Heart left ventricle (tissue), 16 donors: ENCODE results near the gene ROCK2. TPM values are rescaled to one million over a fixed set of nuclear protein-coding genes. Genes with fewer than 3 reads are reported as not detected.
A peak's percentile ranks its signal among the peaks of the same experiment; 100 is the strongest.
"Not testable (repeated sequence)": the region's sequence is repeated elsewhere in the genome, so short reads cannot be mapped to it uniquely, and the experiment has no call there.

Source experiments
- ATAC-seq, 4 donors: fragments of 200-7000 bp; cut with Tn5 transposase; one replicate each; pipeline ENCODE4 v1.9.1; 2020 to 2022; ENCODE audit warnings: moderate library complexity in 4 of 4, mild to moderate bottlenecking in 3 of 4, moderate number of reproducible peaks in 1 of 4
- DNase-seq, 5 donors: peaks; one replicate each; pipeline ENCODE4 v3.0.0-alpha.2; 2020
- H3K27ac ChIP-seq, 12 donors: fragments of 200-600 bp; sonication (generic) in 4 of 12; one replicate each; pipeline versions ENCODE4 v1.5.0 to v1.8.0; 2016 to 2022; ENCODE audit warnings: mild to moderate bottlenecking in 2 of 12
- H3K27me3 ChIP-seq, 9 donors: fragments of 200-600 bp; sonication (generic) in 2 of 9; one replicate each; pipeline versions ENCODE4 v1.5.1 to v1.8.0; 2016 to 2022; ENCODE audit warnings: mild to moderate bottlenecking in 3 of 9
- H3K36me3 ChIP-seq, 9 donors: fragments of 200-600 bp; sonication (generic) in 2 of 9; one replicate each; pipeline versions ENCODE4 v1.5.0 to v1.8.0; 2018 to 2022; ENCODE audit warnings: mild to moderate bottlenecking in 2 of 9
- H3K4me1 ChIP-seq, 12 donors: fragments of 200-600 bp; sonication (generic) in 4 of 12; one replicate each; pipeline versions ENCODE4 v1.5.0 to v1.8.0; 2016 to 2022; ENCODE audit warnings: mild to moderate bottlenecking in 3 of 12
- H3K4me3 ChIP-seq, 12 donors: fragments of 200-600 bp; sonication (generic) in 4 of 12; one replicate each; pipeline versions ENCODE4 v1.5.0 to v1.8.0; 2017 to 2022; ENCODE audit warnings: mild to moderate bottlenecking in 9 of 12, moderate library complexity in 4 of 12
- H3K9me3 ChIP-seq, 12 donors: fragments of 200-600 bp; sonication (generic) in 4 of 12; one replicate each; pipeline versions ENCODE4 v1.5.0 to v1.8.0; 2016 to 2022; ENCODE audit warnings: mild to moderate bottlenecking in 1 of 12
- CTCF ChIP-seq, 12 donors: fragments of 200-600 bp; sonication (generic) in 4 of 12; IDR thresholded peaks; one replicate each; pipeline versions ENCODE4 v1.5.0 to v1.8.0; 2018 to 2022; ENCODE audit warnings: antibody characterized with exemption in 12 of 12, mild to moderate bottlenecking in 5 of 12
- POLR2A ChIP-seq, 2 donors: fragments of 450-650 bp; IDR thresholded peaks; one replicate each; pipeline ENCODE4 v1.6.1; 2017; ENCODE audit warnings: antibody characterized with exemption in 2 of 2, mild to moderate bottlenecking in 2 of 2, moderate library complexity in 2 of 2
- WGBS, 4 donors: extraction: QIAGEN DNeasy Blood & Tissue Kit in 2 of 4; methylation state at CpG; one replicate each; pipeline versions ENCODE4 v1.1.5 to v1.1.7; 2013 to 2018; 5-methylcytosine and 5-hydroxymethylcytosine counted together
- intact Hi-C, 10 donors: fragments of 100-400 bp; cut with DNase I; formaldehyde crosslinking; loops; one replicate each; pipeline versions ENCODE4 v1.11.1 to v1.14.2; 2022
- polyA plus RNA-seq, 2 donors: library from polyadenylated mRNA; stranded (reverse); fragments of 200-250 nt; gene quantifications; one replicate each; pipeline ENCODE4 v1.2.3, GENCODE V29; 2013
- total RNA-seq, 9 donors: library from RNA; depleted of rRNA in 2 of 9; stranded (reverse); fragments of >200 nt in 2 of 9; fragmentation: NEBNext Ultra II Directional in 3 of 9; extraction: Animal tissue kit (Norgen Biotek cat#: 25700) in 3 of 9; gene quantifications; one replicate each; pipeline versions ENCODE4 v1.1.0 to v1.2.4, GENCODE V29; 2016 to 2023
- donor health status: ischemic (EF 13 %, LVEDD 7.1; RV severe dilation, severe dysfunction).
- donor health status: healthy with polysubstance abuse.
- donor health status: DM: no; HTN: yes; CAD: no.
- donor health status: DM: no; HTN: no; CAD: no.
- donor health status: ischemic (EF 25% LVEDD 6.9; RV normal size, moderate dysfunction).
- donor health status: ischemic (EF 25% LVEDD 5.7; RV mildly dilated, moderate dysfunction).
- donor health status: healthy.
- donor health status: DM: yes; HTN: yes; CAD: no.
- donor health status: ischemic (EF 35%, LVEDD 5.7; RV mildly dilated, moderate dysfunction).
- donor health status: nonischemic (EF 11% LVEDD 7.7; RV severe dilation, severe dysfunction).
- donor health status: DM: yes; HTN: yes; CAD: no.
- donor health status: PGD.
- donor health status: ischemic (EF 29% LVEDD 5.4; RV normal size, mild dysfunction).
- donor health status: nonischemic (EF 23%, LVEDD 6.1; RV moderate dilation, normal function).

ROCK2 gene
- total and polyA plus RNA-seq, 11 donors = 6.1 to 44.3 (median 38.0) TPM

- no peak overlapping the region for H3K4me3 ChIP-seq
- intact Hi-C loops = loop anchor here in 7 of 10 donors (2.0 to 10.0 kb wide), 5 partner anchors 105 to 348 kb away; partner anchors contain the start of gene ROCK2 (in 4 of the 7)
- TF ChIP-seq POLR2A (IDR thresholded peaks at IDR 0.05) (no peak), CTCF (IDR thresholded peaks at IDR 0.05) (no peak)
- ATAC-seq (no peak), DNase-seq (no peak)
- H3K4me1 ChIP-seq = peaks cover 0 to 26% (median 12%) of the 10 kb centered on the region in 12 donors
- H3K9me3 ChIP-seq = no peaks in the 10 kb centered on the region
- peaks cover 0 to 9% (median 0%) of the 10 kb centered on the region in 9 donors for H3K36me3 ChIP-seq
- no peak overlapping the region for H3K27ac ChIP-seq
- 83 to 93% (median 86%) methylated on average over 2 of the region's 2 CpGs for WGBS, 4 donors
- H3K27me3 ChIP-seq = no peaks in the 10 kb centered on the region
Measured at GRCh38 chr2:11237122-11237521, 107.3 kb downstream of the ROCK2 start.

DNA sequence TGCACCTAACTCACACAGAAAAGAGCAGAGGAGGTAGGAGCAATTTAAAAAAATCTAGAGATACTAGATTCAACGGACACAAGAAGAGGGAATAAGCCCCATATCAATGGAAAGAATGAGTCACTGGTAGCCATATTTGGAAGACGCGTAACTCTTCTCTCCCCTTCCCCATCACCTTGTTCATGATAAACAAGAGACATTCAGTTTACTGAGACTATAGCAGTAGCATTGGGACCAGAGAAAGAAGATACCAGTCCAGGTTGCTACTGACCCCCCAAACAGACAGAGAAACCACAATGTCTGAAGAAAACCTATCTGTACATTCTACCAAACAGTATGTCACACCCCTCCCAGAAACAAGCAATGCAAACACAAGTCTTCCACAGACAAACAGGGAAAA, 108.1 kb downstream of the ROCK2 start:
- H3K4me1 ChIP-seq = peaks cover 0 to 26% (median 12%) of the 10 kb centered on the region in 12 donors
- ATAC-seq (no peak), DNase-seq (no peak)
- intact Hi-C loops = loop anchor here in 7 of 10 donors (2.0 to 10.0 kb wide), 5 partner anchors 106 to 348 kb away; partner anchors contain the start of gene ROCK2 (in 4 of the 7)
- TF ChIP-seq CTCF (IDR thresholded peaks at IDR 0.05) = no peak
- TF ChIP-seq POLR2A (IDR thresholded peaks at IDR 0.05) = no peak
- no peak overlapping the region for H3K4me3 ChIP-seq
- H3K36me3 ChIP-seq = peaks cover 0 to 9% (median 0%) of the 10 kb centered on the region in 9 donors
- no peak overlapping the region for H3K27ac ChIP-seq
- H3K9me3 ChIP-seq = no peaks in the 10 kb centered on the region
- 64 to 81% (median 74%) methylated on average over 3 of the region's 3 CpGs for WGBS, 4 donors
- no peaks in the 10 kb centered on the region for H3K27me3 ChIP-seq

GRCh38 chr2:11235583-11235982, 108.9 kb downstream of the ROCK2 start:
- Histone ChIP-seq H3K36me3 (peaks cover 0 to 9% (median 0%) of the 10 kb centered on the region in 9 donors), H3K4me3 (no peak overlapping the region), H3K27ac (no peak overlapping the region), H3K9me3 (no peaks in the 10 kb centered on the region), H3K27me3 (no peaks in the 10 kb centered on the region), H3K4me1 (peaks cover 0 to 26% (median 12%) of the 10 kb centered on the region in 12 donors)
- TF ChIP-seq CTCF (IDR thresholded peaks at IDR 0.05) = no peak
- no peak for TF ChIP-seq POLR2A (IDR thresholded peaks at IDR 0.05)
- ATAC-seq (no peak), DNase-seq (no peak)
- 10 to 24% (median 18%) methylated on average over 2 of the region's 2 CpGs for WGBS, 4 donors
- intact Hi-C loops = loop anchor here in 8 of 10 donors (1.0 to 10.0 kb wide), 9 partner anchors 107 to 349 kb away; partner anchors contain the start of gene ROCK2 (in 5 of the 8)

DNA sequence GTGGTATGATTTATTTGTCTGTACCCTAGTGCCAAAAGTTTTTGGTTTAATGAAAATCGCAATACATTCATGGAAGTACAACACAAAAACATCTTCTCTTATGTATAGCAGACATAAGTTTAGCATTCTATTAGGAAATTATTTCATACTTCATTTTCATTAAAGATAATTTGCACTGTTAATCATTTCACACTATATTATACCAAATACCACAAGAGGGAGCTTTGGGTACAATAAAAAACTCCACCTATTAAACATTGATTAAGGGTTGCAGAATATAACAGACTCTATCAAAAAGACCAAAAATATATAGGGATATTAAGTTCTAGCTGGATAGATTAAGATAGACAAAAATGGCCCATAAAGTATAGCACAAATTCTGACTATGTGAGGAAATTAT, 110.1 kb downstream of the ROCK2 start:
- peaks cover 0 to 26% (median 12%) of the 10 kb centered on the region in 12 donors for H3K4me1 ChIP-seq
- no peak overlapping the region for H3K27ac ChIP-seq
- no peaks in the 10 kb centered on the region for H3K27me3 ChIP-seq
- intact Hi-C loops = loop anchor here (1.0 to 10.0 kb wide), 10 partner anchors 108 to 350 kb away; partner anchors contain the start of gene ROCK2 (in 5 of the 10)
- 64 to 75% (median 74%) methylated on average over 1 of the region's 1 CpG for WGBS, 4 donors
- peak in 2 of 4 donors; percentile 49 to 59 for ATAC-seq
- DNase-seq = no peak
- TF ChIP-seq POLR2A (IDR thresholded peaks at IDR 0.05) (no peak), CTCF (IDR thresholded peaks at IDR 0.05) (peak; percentile 35 to 79 (median 62))
- no peaks in the 10 kb centered on the region for H3K9me3 ChIP-seq
- H3K4me3 ChIP-seq = no peak overlapping the region
- H3K36me3 ChIP-seq = peaks cover 0 to 9% (median 0%) of the 10 kb centered on the region in 9 donors

DNA sequence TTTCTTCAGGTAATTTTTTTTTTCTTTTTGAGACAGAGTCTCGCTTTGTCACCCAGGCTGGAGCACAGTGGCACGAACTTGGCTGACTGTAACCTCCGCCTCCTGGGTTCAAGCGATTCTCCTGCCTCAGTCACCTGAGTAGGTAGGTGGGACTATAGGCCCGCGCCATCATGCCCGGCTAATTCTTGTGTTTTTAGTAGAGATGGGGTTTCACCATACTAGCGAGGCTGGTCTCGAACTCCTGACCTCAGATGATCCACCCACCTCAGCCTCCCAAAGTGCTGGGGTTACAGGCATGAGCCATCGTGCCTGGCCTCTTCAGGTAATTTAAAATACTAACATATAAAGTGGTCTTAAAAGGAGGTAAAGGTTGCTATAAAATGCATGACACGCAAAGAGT, 113.2 kb downstream of the ROCK2 start:
- DNase-seq, H3K9me3 ChIP-seq, ATAC-seq, H3K27me3 ChIP-seq, H3K27ac ChIP-seq, H3K4me3 ChIP-seq: not testable (repeated sequence)
- WGBS, 4 donors = 87 to 96% (median 92%) methylated on average over 11 of the region's 11 CpGs
- intact Hi-C loops = loop anchor here in 8 of 10 donors (5.0 to 10.0 kb wide), 4 partner anchors 111 to 354 kb away; partner anchors contain the start of gene ROCK2 (in 4 of the 8)
- Histone ChIP-seq H3K36me3 (peaks cover 0 to 18% (median 5%) of the 10 kb centered on the region in 9 donors), H3K4me1 (peaks cover 0 to 29% (median 9%) of the 10 kb centered on the region in 12 donors)
